Ovary (tissue), 9 donors: Measurements from ENCODE around the gene GATB. TPM values are rescaled to one million over a fixed set of nuclear protein-coding genes. Genes with fewer than 3 reads are reported as not detected.

Source experiments
- DNase-seq, 5 donors: peaks; one replicate each; pipeline ENCODE4 v3.0.0-alpha.2; 2019 to 2020
- H3K27ac ChIP-seq, 2 donors: fragments of 200-600 bp; one replicate each; pipeline versions ENCODE4 v1.5.1 to v1.8.0; 2019 to 2022
- H3K27me3 ChIP-seq: fragments of 200-600 bp; one replicate; pipeline ENCODE4 v1.8.0; 2022
- H3K36me3 ChIP-seq: fragments of 200-600 bp; sonication (generic); one replicate; pipeline ENCODE4 v1.5.1; 2019
- H3K4me1 ChIP-seq: one replicate; pipeline ENCODE4 v1.8.1; 2013; ENCODE audit warnings: mild to moderate bottlenecking, moderate library complexity; ENCODE audit not compliant: insufficient read depth
- H3K4me3 ChIP-seq: fragments of 200-600 bp; sonication (generic); one replicate; pipeline ENCODE4 v1.5.1; 2017
- H3K9me3 ChIP-seq, 2 donors: fragments of 200-600 bp in 1 of 2; sonication (generic) in 1 of 2; one replicate each; pipeline versions ENCODE4 v1.5.1 to v1.8.1; 2013 to 2019; ENCODE audit warnings: mild to moderate bottlenecking in 1 of 2, moderate library complexity in 1 of 2
- CTCF ChIP-seq, 3 donors: fragments of 450-650 bp in 2 of 3; fragments of 200-600 bp in 1 of 3; IDR thresholded peaks; one replicate each; pipeline versions ENCODE4 v1.5.1 to v1.8.0; 2016 to 2022; ENCODE audit warnings: antibody characterized with exemption in 3 of 3, mild to moderate bottlenecking in 1 of 3
- EP300 ChIP-seq: sonication (generic); formaldehyde crosslinking; IDR thresholded peaks from one replicate; pipeline ENCODE4 v1.6.1; 2017; ENCODE audit warnings: antibody characterized with exemption
- POLR2A ChIP-seq: fragments of 450-650 bp; IDR thresholded peaks from one replicate; pipeline ENCODE4 v1.6.1; 2017; ENCODE audit warnings: antibody characterized with exemption, mild to moderate bottlenecking, moderate library complexity
- WGBS, 3 donors: extraction: QIAGEN DNeasy Blood & Tissue Kit in 1 of 3; methylation state at CpG; one replicate each; pipeline versions ENCODE4 v1.1.5 to v1.1.7; 2013 to 2017; 5-methylcytosine and 5-hydroxymethylcytosine counted together
- intact Hi-C, 4 donors: fragments of 100-400 bp; cut with DNase I; formaldehyde crosslinking; loops; one replicate each; pipeline versions ENCODE4 v1.11.0 to v1.15.1; 2022 to 2023
- polyA plus RNA-seq, 2 donors: library from polyadenylated mRNA; stranded (reverse); fragments of 200-250 nt in 1 of 2; fragments of 350-450 nt in 1 of 2; fragmentation: Illumina TruSeq in 1 of 2; extraction: RNeasy Lipid Tissue Mini Kit (QIAGEN cat#74804) in 1 of 2; gene quantifications; one replicate each; pipeline ENCODE4 v1.2.3, GENCODE V29; 2013 to 2014
- total RNA-seq, 7 donors: library from RNA; depleted of rRNA in 2 of 7; stranded (reverse); fragments of >200 nt in 2 of 7; fragmentation: NEBNext Ultra II Directional in 3 of 7; extraction: Animal tissue kit (Norgen Biotek cat#: 25700) in 3 of 7; gene quantifications; one replicate each; pipeline versions ENCODE4 v1.1.0 to v1.2.4, GENCODE V29; 2016 to 2023
- donor health status: DM: no; HTN: no; CAD: no; lungs with moderate emphysema.
- donor health status: DM: no; HTN: no; CAD: no.
- donor health status: Bipolar disorder and iron deficiency.
- donor health status: DM: yes; HTN: yes; CAD: no.
- donor health status: DM: no; HTN: no; CAD: no.
- donor health status: DM: yes; HTN: yes; CAD: no.

GATB gene
- total and polyA plus RNA-seq, 9 donors = 10.0 to 21.3 (median 13.0) TPM

- WGBS, 3 donors = 75 to 84% (median 79%) methylated on average over 5 of the region's 5 CpGs
- no peak for TF ChIP-seq POLR2A
- TF ChIP-seq CTCF (IDR thresholded peaks at IDR 0.05) = no peak
- TF ChIP-seq EP300 = no peak
- Histone ChIP-seq H3K27ac (no peak overlapping the region), H3K9me3 (no peaks in the 10 kb centered on the region), H3K4me1 (peaks cover 2% of the 10 kb centered on the region), H3K36me3 (no peaks in the 10 kb centered on the region), H3K4me3 (no peak overlapping the region), H3K27me3 (no peaks in the 10 kb centered on the region)
- intact Hi-C loops = no loop called here
- DNase-seq = no peak
Measured at GRCh38 chr4:151785484-151786157, 24.8 kb upstream of the GATB start.

- Histone ChIP-seq H3K9me3 (no peaks in the 10 kb centered on the region), H3K36me3 (no peaks in the 10 kb centered on the region), H3K27ac (no peak overlapping the region), H3K4me1 (no peaks in the 10 kb centered on the region), H3K27me3 (no peaks in the 10 kb centered on the region), H3K4me3 (no peak overlapping the region)
- TF ChIP-seq EP300 (no peak), POLR2A (no peak)
- DNase-seq = no peak
- 75 to 80% (median 78%) methylated on average over 5 of the region's 5 CpGs for WGBS, 3 donors
- intact Hi-C loops = no loop called here
Measured at GRCh38 chr4:151784706-151785105, 23.9 kb upstream of the GATB start.

GRCh38 chr4:151783867-151784266, 23.1 kb upstream of the GATB start:
- TF ChIP-seq CTCF (IDR thresholded peaks at IDR 0.05) = no peak
- TF ChIP-seq EP300 = no peak
- no peak for TF ChIP-seq POLR2A
- Histone ChIP-seq H3K9me3 (no peaks in the 10 kb centered on the region), H3K27ac (no peak overlapping the region), H3K27me3 (no peaks in the 10 kb centered on the region), H3K4me3 (no peak overlapping the region), H3K36me3 (no peaks in the 10 kb centered on the region), H3K4me1 (no peaks in the 10 kb centered on the region)
- intact Hi-C loops = no loop called here
- no peak for DNase-seq

- TF ChIP-seq EP300 (no peak), POLR2A (no peak), CTCF (IDR thresholded peaks at IDR 0.05) (no peak)
- Histone ChIP-seq H3K36me3 (no peaks in the 10 kb centered on the region), H3K4me3 (no peak overlapping the region), H3K9me3 (no peaks in the 10 kb centered on the region), H3K4me1 (no peaks in the 10 kb centered on the region), H3K27ac (no peak overlapping the region), H3K27me3 (no peaks in the 10 kb centered on the region)
- 83 to 90% (median 90%) methylated on average over 1 of the region's 1 CpG for WGBS, 3 donors
- no peak for DNase-seq
- intact Hi-C loops = no loop called here
Measured at GRCh38 chr4:151782296-151782695, 21.5 kb upstream of the GATB start.

GRCh38 chr4:151781026-151781425, 20.2 kb upstream of the GATB start:
- Histone ChIP-seq H3K9me3 (no peaks in the 10 kb centered on the region), H3K27me3 (no peaks in the 10 kb centered on the region), H3K4me3 (no peak overlapping the region), H3K27ac (no peak overlapping the region), H3K4me1 (no peaks in the 10 kb centered on the region), H3K36me3 (no peaks in the 10 kb centered on the region)
- DNase-seq = no peak
- TF ChIP-seq CTCF (IDR thresholded peaks at IDR 0.05) = no peak
- no peak for TF ChIP-seq EP300
- intact Hi-C loops = no loop called here
- 72 to 86% (median 81%) methylated on average over 5 of the region's 5 CpGs for WGBS, 3 donors
